GM12891 (cell line): ENCODE results near the gene ATP13A3.
A peak's percentile ranks its signal among the peaks of the same experiment; 100 is the strongest.
"Not testable (repeated sequence)": the region's sequence is repeated elsewhere in the genome, so short reads cannot be mapped to it uniquely, and the experiment has no call there.

Experiments used
- DNase-seq: peaks from one replicate; pipeline ENCODE4 v3.0.0; 2011; ENCODE audit warnings: low spot score; ENCODE audit not compliant: insufficient read length
- FAIRE-seq: peaks from 2 replicates; lab custom pipeline; 2011; peaks lifted over from hg19 to GRCh38; lab: Jason Lieb, UNC
- PAX5 ChIP-seq: IDR thresholded peaks from 2 replicates; pipeline ENCODE4 v1.6.1; 2011; ENCODE audit warnings: low read length, moderate library complexity, mild to moderate bottlenecking; ENCODE audit not compliant: insufficient read depth, severe bottlenecking
- POLR2A ChIP-seq: IDR thresholded peaks from 2 replicates; pipeline ENCODE4 v1.6.1; 2011; ENCODE audit warnings: low read depth, low read length, control low read depth
- POLR2AphosphoS5 ChIP-seq: IDR thresholded peaks from 2 replicates; pipeline ENCODE4 v1.6.1; 2011; ENCODE audit warnings: low read depth, low read length, control low read depth
- POU2F2 ChIP-seq: IDR thresholded peaks from 2 replicates; pipeline ENCODE4 v1.6.1; 2011; ENCODE audit warnings: low read depth, mild to moderate bottlenecking, control low read depth, low read length, moderate library complexity
- SPI1 ChIP-seq: IDR thresholded peaks from 2 replicates; pipeline ENCODE4 v1.6.1; 2011; ENCODE audit warnings: low read depth, low read length, control low read depth
- TAF1 ChIP-seq: IDR thresholded peaks from 2 replicates; pipeline ENCODE4 v1.6.1; 2011; ENCODE audit warnings: low read depth, low read length, control low read depth

ATP13A3 gene

GRCh38 chr3:194487289-194488054, 670 bp upstream of the ATP13A3 start:
- DNase-seq: peak; percentile 49
- peak; percentile 64 for FAIRE-seq
- no peak; the same call in 1 of the 2 replicates for TF ChIP-seq POLR2A
- TF ChIP-seq TAF1: 0 out of 2 replicates have a peak, but pooled peaks have one; percentile 50

GRCh38 chr3:194485881-194486539, 792 bp downstream of the ATP13A3 start:
- FAIRE-seq (no peak), DNase-seq (peak; percentile 32)
- TF ChIP-seq SPI1: no peak
- TF ChIP-seq TAF1: no peak
- TF ChIP-seq POLR2A: no peak
- no peak for TF ChIP-seq POLR2AphosphoS5
- TF ChIP-seq PAX5: no peak
- TF ChIP-seq POU2F2: no peak

- no peak for TF ChIP-seq PAX5
- TF ChIP-seq TAF1: no peak
- no peak for TF ChIP-seq POLR2A
- TF ChIP-seq POU2F2: no peak
- no peak for TF ChIP-seq POLR2AphosphoS5
- TF ChIP-seq SPI1: no peak
- no peak for DNase-seq
- no peak for FAIRE-seq
Measured at GRCh38 chr3:194485468-194485880, 1.3 kb downstream of the ATP13A3 start.

- FAIRE-seq (no peak), DNase-seq (no peak)
- TF ChIP-seq POU2F2: no peak
- TF ChIP-seq SPI1: no peak
- TF ChIP-seq POLR2A: no peak
- no peak for TF ChIP-seq TAF1
- no peak for TF ChIP-seq PAX5
- no peak for TF ChIP-seq POLR2AphosphoS5
Measured at GRCh38 chr3:194484614-194485013, 2.2 kb downstream of the ATP13A3 start.

- DNase-seq (no peak), FAIRE-seq (no peak)
- no peak for TF ChIP-seq PAX5
- TF ChIP-seq TAF1: no peak
- TF ChIP-seq POLR2A: no peak
- no peak for TF ChIP-seq POLR2AphosphoS5
- no peak for TF ChIP-seq SPI1
- no peak for TF ChIP-seq POU2F2
Measured at GRCh38 chr3:194483850-194484249, 3.0 kb downstream of the ATP13A3 start.

GRCh38 chr3:194482830-194483229, 4.0 kb downstream of the ATP13A3 start:
- DNase-seq: not testable (repeated sequence)

GRCh38 chr3:194482196-194482593, 4.6 kb downstream of the ATP13A3 start:
- TF ChIP-seq TAF1 (no peak), POLR2A (no peak), POU2F2 (no peak), SPI1 (no peak), PAX5 (no peak), POLR2AphosphoS5 (no peak)
- FAIRE-seq: no peak

More at GRCh38 chr3:194482830-194483229, 4.0 kb downstream of the ATP13A3 start:
- not testable (repeated sequence) for FAIRE-seq

GRCh38 chr3:194481525-194482195, 5.1 kb downstream of the ATP13A3 start:
- DNase-seq: no peak
- no peak for TF ChIP-seq TAF1
- TF ChIP-seq POU2F2: no peak
- TF ChIP-seq PAX5: no peak
- no peak for TF ChIP-seq SPI1
- TF ChIP-seq POLR2AphosphoS5: no peak
- TF ChIP-seq POLR2A: no peak
- no peak for FAIRE-seq

More at GRCh38 chr3:194482196-194482593, 4.6 kb downstream of the ATP13A3 start:
- DNase-seq: no peak

- FAIRE-seq: no peak
- DNase-seq: no peak
- TF ChIP-seq SPI1 (no peak), POLR2AphosphoS5 (no peak), POLR2A (no peak), POU2F2 (no peak), TAF1 (no peak), PAX5 (no peak)
Measured at GRCh38 chr3:194481103-194481502, 5.7 kb downstream of the ATP13A3 start.

- TF ChIP-seq POU2F2 (no peak), PAX5 (no peak), SPI1 (no peak), POLR2A (no peak), POLR2AphosphoS5 (no peak), TAF1 (no peak)
- no peak for DNase-seq
- no peak for FAIRE-seq
Measured at GRCh38 chr3:194476784-194477183, 10.0 kb downstream of the ATP13A3 start.
